HG03558 (cell line): Measurements from ENCODE around the gene FAM13C.

ENCODE experiments used
- ATAC-seq: cut with Tn5 transposase; IDR thresholded peaks from one replicate; pipeline ENCODE4 v1.9.1; 2021; ENCODE audit warnings: moderate number of reproducible peaks; ENCODE audit not compliant: unreplicated experiment; ENCODE audit errors: extremely low read depth

FAM13C gene

GRCh38 chr10:59362959-59363381, 621 bp upstream of the FAM13C start:
- no peak for ATAC-seq

GRCh38 chr10:59361663-59362143, 646 bp downstream of the FAM13C start:
- no peak for ATAC-seq

- no peak for ATAC-seq
These were observed 1.5 kb downstream of the FAM13C start for GRCh38 chr10:59360605-59361405.

GRCh38 chr10:59358576-59358975, 3.8 kb downstream of the FAM13C start:
- no peak for ATAC-seq

GRCh38 chr10:59354434-59354833, 7.9 kb downstream of the FAM13C start:
- ATAC-seq, result no peak

GRCh38 chr10:59350558-59350957, 11.8 kb downstream of the FAM13C start:
- ATAC-seq, result no peak

- no peak for ATAC-seq
These were observed 16.0 kb downstream of the FAM13C start for GRCh38 chr10:59346321-59346720.

GRCh38 chr10:59342723-59343122, 19.6 kb downstream of the FAM13C start:
- ATAC-seq, result no peak

- ATAC-seq, result no peak
These were observed 20.3 kb downstream of the FAM13C start for GRCh38 chr10:59342000-59342399.

GRCh38 chr10:59340285-59340684, 22.1 kb downstream of the FAM13C start:
- no peak for ATAC-seq

- ATAC-seq, result no peak
These were observed 23.0 kb downstream of the FAM13C start for GRCh38 chr10:59339351-59339750.

- ATAC-seq, result no peak
These were observed 25.1 kb downstream of the FAM13C start for GRCh38 chr10:59337201-59337652.

- ATAC-seq, result no peak
These were observed 25.7 kb downstream of the FAM13C start for GRCh38 chr10:59336632-59337031.

- no peak for ATAC-seq
These were observed 26.9 kb downstream of the FAM13C start for GRCh38 chr10:59335497-59335896.

GRCh38 chr10:59333701-59334100, 28.6 kb downstream of the FAM13C start:
- no peak for ATAC-seq

- ATAC-seq, result no peak
These were observed 29.8 kb downstream of the FAM13C start for GRCh38 chr10:59332581-59332980.

GRCh38 chr10:59331661-59332060, 30.7 kb downstream of the FAM13C start:
- ATAC-seq, result no peak

GRCh38 chr10:59325116-59325515, 37.2 kb downstream of the FAM13C start:
- no peak for ATAC-seq

GRCh38 chr10:59324597-59324996, 37.8 kb downstream of the FAM13C start:
- no peak for ATAC-seq

GRCh38 chr10:59323831-59324401, 38.4 kb downstream of the FAM13C start:
- no peak for ATAC-seq

GRCh38 chr10:59323036-59323459, 39.3 kb downstream of the FAM13C start:
- no peak for ATAC-seq

GRCh38 chr10:59322131-59322530, 40.2 kb downstream of the FAM13C start:
- no peak for ATAC-seq
